ENCODE data around the gene PAN2.
A peak's percentile ranks its signal among the peaks of the same experiment; 100 is the strongest.

Gene PAN2

DNA sequence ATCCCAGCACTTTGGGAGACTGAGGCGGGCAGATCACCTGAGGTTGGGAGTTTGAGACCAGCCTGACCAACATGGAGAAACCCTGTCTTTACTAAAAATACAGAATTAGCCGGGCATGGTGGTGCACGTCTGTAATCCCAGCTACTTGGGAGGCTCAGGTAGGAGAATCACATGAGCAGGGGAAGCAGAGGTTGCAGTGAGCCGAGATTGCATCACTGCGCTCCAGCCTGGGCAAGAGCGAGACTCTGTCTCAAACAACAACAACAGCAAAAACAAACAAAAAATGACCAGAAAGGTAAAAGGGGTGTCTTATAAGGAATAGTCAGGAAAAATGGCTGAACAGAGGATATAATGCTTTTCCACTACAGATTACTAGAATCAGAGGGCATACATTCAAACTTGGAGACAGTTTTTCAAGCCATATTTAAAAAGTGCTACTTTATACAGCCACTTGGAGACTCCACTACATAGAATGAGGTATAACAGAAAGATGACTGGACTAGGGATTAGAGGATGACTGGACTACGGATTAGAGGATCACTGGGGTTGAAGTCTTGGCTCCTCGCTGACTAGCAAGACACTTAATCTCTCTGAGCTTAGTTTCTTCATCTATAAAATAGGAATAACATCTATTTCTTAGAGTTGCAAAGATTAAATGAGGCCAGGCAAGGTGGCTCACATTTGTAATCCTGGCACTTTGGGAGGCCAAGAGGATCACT, 28.8 kb downstream of the PAN2 start:
- Mint-ChIP-seq H3K9me3 (no peaks in the 10 kb centered on the region), H3K27ac (no peak overlapping the region), H3K4me3 (no peak overlapping the region), H3K4me1 (peaks cover 20% of the 10 kb centered on the region), H3K36me3 (ENCODE audit: low read depth) (peaks cover 31% of the 10 kb centered on the region), H3K27me3 (ENCODE audit: low read depth) (no peaks in the 10 kb centered on the region)
- TF ChIP-seq, protein P1, sequence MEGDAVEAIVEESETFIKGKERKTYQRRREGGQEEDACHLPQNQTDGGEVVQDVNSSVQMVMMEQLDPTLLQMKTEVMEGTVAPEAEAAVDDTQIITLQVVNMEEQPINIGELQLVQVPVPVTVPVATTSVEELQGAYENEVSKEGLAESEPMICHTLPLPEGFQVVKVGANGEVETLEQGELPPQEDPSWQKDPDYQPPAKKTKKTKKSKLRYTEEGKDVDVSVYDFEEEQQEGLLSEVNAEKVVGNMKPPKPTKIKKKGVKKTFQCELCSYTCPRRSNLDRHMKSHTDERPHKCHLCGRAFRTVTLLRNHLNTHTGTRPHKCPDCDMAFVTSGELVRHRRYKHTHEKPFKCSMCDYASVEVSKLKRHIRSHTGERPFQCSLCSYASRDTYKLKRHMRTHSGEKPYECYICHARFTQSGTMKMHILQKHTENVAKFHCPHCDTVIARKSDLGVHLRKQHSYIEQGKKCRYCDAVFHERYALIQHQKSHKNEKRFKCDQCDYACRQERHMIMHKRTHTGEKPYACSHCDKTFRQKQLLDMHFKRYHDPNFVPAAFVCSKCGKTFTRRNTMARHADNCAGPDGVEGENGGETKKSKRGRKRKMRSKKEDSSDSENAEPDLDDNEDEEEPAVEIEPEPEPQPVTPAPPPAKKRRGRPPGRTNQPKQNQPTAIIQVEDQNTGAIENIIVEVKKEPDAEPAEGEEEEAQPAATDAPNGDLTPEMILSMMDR (IDR thresholded peaks at IDR 0.05; ENCODE audit: unreplicated experiment in 3 of 3): no peak

DNA sequence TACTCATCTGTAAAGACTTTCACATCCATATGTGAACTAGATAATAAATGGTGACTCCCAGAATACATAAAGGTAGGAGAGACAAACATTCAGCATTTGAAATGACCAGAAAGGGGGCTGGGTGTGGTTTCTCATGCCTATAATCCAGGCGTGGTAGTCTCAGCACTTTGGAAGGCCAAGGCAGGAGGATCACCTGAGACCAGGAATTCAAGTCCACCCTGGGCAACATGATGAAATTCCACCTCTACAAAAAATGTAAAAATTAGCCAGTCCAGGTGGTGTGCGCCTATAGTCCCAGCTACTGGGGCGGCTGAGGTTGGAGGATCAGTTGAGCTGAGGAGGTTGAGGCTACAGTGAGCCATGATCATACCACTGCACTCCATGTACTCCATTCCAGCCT, 29.5 kb downstream of the PAN2 start:
- Mint-ChIP-seq H3K9me3 (no peaks in the 10 kb centered on the region), H3K27me3 (ENCODE audit: low read depth) (no peaks in the 10 kb centered on the region), H3K27ac (no peak overlapping the region), H3K36me3 (ENCODE audit: low read depth) (peaks cover 26% of the 10 kb centered on the region), H3K4me3 (no peak overlapping the region), H3K4me1 (peaks cover 21% of the 10 kb centered on the region)
- TF ChIP-seq, protein P1 (IDR thresholded peaks at IDR 0.05; ENCODE audit: unreplicated experiment in 3 of 3): no peak

DNA sequence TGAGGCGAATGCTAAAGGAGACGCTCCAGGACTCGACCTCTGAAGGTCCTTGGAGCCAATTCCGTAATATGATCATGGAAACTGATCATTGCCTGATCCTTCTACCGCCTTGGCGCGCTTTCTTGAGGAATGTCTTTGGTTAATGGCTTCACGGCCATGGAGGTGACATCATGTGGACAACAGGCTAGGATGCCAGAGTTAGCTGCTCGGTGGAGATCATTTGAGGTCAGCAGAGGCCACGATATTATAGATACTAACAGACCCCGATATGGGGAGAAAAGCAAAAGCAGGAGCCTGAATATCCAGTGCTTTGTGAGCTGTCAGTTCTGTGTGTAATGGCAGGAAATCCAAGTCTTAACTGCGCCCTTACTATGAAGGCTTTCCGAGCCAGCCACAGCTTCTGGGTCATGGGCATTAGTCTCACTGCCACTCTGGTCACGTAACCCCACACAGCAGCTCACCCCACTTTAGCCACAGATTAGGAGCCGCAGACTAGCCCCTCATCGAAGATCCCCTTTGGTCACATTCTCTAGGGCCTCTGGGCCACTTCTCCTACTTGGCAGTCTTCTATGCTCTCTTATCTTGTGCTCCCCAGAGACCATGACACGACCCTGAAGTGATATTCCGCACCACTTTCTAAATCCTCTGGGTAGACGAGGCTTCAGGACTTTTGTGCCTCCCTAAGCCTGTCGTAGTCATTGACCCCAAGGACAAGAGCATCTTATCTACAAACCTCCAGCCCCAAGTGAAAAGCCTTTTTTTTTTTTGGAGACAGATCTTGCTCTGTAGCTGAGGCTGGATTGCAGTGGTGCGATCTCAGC, 32.9 kb downstream of the PAN2 start:
- Mint-ChIP-seq H3K4me3 (peak overlapping the region; percentile 98 to 99 (median 99)), H3K27me3 (ENCODE audit: low read depth) (no peaks in the 10 kb centered on the region), H3K4me1 (peaks cover 45% of the 10 kb centered on the region), H3K27ac (peak overlapping the region; percentile 96 to 98 (median 98)), H3K9me3 (no peaks in the 10 kb centered on the region), H3K36me3 (ENCODE audit: low read depth) (peaks cover 28% of the 10 kb centered on the region)
- TF ChIP-seq, protein P1 (IDR thresholded peaks at IDR 0.05; ENCODE audit: unreplicated experiment in 3 of 3): no peak

DNA sequence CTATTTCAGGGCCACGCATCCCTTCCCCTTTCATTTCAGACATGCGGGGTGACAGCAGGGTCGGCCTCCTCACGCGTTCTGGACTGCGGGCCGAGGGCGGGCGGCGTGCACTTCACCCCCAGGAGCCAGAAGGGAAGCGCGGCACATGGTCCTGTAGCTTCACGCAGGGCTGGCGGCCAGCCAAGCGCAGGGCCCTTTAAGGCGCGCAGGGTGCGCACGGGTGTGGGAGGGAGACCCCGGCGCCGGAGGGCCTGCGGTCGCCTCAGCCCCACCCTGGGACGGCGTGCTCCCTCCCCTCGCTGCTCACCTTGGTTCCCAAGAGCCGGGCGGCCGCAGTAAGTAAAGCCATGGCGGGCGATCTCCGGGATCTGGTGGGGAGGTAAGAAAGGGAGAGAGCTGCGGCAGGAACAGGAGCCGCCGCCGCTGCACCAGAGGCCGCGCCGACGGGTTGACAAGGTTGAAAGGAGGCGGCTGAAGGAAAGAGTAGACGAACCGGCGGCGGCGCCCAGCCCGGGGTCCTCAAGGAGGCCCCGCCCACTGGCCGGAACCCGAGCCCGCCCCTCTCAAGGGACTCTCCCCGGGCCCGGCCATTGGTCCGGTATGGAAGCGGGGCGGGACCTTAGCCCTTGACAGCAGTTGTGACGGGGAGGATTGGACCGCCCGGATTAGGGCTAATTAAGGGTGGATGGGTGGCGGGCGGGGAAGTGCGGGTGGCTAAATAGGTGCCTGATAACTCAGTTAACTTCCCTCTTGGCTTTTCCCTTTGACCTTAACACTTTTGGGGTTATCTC, 33.8 kb downstream of the PAN2 start, which contains the start of gene CS:
CS (minus strand) TSS at position 478 of the 791 bp plus-strand sequence; CDS start at position 349, 129 bp downstream.
- peaks cover 25% of the 10 kb centered on the region for H3K36me3 Mint-ChIP-seq (ENCODE audit: low read depth)
- H3K4me1 Mint-ChIP-seq: peaks cover 45% of the 10 kb centered on the region
- H3K4me3 Mint-ChIP-seq: peak within 1 kb of the TSS; percentile 98 to 99 (median 99)
- H3K27me3 Mint-ChIP-seq (ENCODE audit: low read depth): no peaks in the 10 kb centered on the region
- TF ChIP-seq, protein P1 (IDR thresholded peaks at IDR 0.05; ENCODE audit: unreplicated experiment in 3 of 3): no peak
- H3K27ac Mint-ChIP-seq: peak within 1 kb of the TSS; percentile 96 to 98 (median 98)
- H3K9me3 Mint-ChIP-seq: no peaks in the 10 kb centered on the region

DNA sequence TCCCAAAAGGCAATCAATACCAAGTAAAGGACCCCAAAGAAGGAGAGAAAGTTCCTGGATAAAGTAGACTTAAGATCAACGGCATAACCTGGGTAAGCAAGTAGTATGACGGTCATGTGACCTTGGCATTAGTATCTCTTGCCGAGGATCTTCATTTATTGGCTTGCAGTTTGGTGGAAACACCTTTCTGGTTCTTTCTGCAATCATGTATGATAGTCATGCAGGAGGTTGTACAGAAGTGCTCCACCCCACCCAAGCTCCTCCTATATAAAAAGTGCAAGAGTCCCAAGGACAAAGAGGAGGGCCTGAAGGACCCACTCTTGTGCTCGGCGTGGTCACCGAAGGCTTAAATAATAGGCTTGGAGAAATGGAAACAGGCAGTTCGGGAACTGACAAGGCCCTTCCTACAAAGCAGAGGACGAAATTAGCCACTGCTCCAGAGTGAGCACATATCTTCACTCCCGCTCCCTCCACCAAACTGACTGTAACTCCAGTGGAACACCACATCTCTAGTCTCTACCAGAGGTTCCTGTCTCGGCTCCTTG, 34.4 kb downstream of the PAN2 start:
- Mint-ChIP-seq H3K27me3 (ENCODE audit: low read depth) (no peaks in the 10 kb centered on the region), H3K4me1 (peaks cover 45% of the 10 kb centered on the region), H3K9me3 (no peaks in the 10 kb centered on the region), H3K4me3 (peak overlapping the region; percentile 98 to 99 (median 99)), H3K27ac (peak overlapping the region; percentile 96 to 98 (median 98)), H3K36me3 (ENCODE audit: low read depth) (peaks cover 22% of the 10 kb centered on the region)
- TF ChIP-seq, protein P1 (IDR thresholded peaks at IDR 0.05; ENCODE audit: unreplicated experiment in 3 of 3): no peak
